Gastrocnemius medialis (tissue), 4 donors: ENCODE data around the gene NRTN.

ENCODE experiments used
- CTCF ChIP-seq, 5 experiments: fragments of 450-650 bp in 3 of 5; fragments of 200-600 bp in 2 of 5; sonication (generic) in 2 of 5; IDR thresholded peaks in 4 of 5; conservative IDR thresholded peaks in 1 of 5; 1 replicate in 4 of 5; 2 replicates in 1 of 5; pipeline ENCODE4 v1.5.1; 2016 to 2019; ENCODE audit warnings: antibody characterized with exemption in 5 of 5, mild to moderate bottlenecking in 3 of 5, moderate library complexity in 3 of 5
- POLR2A ChIP-seq, 2 donors: fragments of 450-650 bp; IDR thresholded peaks; one replicate each; pipeline ENCODE4 v1.6.1; 2017; ENCODE audit warnings: antibody characterized with exemption in 2 of 2, mild to moderate bottlenecking in 2 of 2, moderate library complexity in 2 of 2

GRCh38 chr19:5799247-5800241 lies 5.3 kb upstream of the NRTN start:
- TF ChIP-seq CTCF (IDR thresholded peaks at IDR 0.05 in 4 of 5, conservative IDR thresholded peaks at IDR 0.05 in 1 of 5) (no peak), POLR2A (IDR thresholded peaks at IDR 0.05) (no peak)
